Measurements from ENCODE around the gene GPR4. TPM values are rescaled to one million over a fixed set of nuclear protein-coding genes. Genes with fewer than 3 reads are reported as not detected.

Gene GPR4
- total RNA-seq, 1 experiment from 2014 or later = 0.07 TPM

- Mint-ChIP-seq H3K9me3 (peaks cover 0 to 6% of the 10 kb centered on the region in 2 experiments; a peak in 2 of 5 replicates), H3K4me1 (peaks cover 20 to 34% of the 10 kb centered on the region in 2 experiments), H3K4me3 (no peak overlapping the region), H3K27me3 (ENCODE audit: low read depth) (peaks cover 69% of the 10 kb centered on the region), H3K27ac (no peak overlapping the region), H3K36me3 (ENCODE audit: insufficient read depth in 1 of 3, low read depth in 3 of 3) (no peaks in the 10 kb centered on the region)
- DNase-seq = no peak
- Histone ChIP-seq H3K79me1 (ENCODE audit: insufficient read depth, low read depth, low read length, poor library complexity, severe bottlenecking) (no peaks in the 10 kb centered on the region), H3K4me1 (ENCODE audit: insufficient read depth, low read length) (no peaks in the 10 kb centered on the region), H3K9ac (ENCODE audit: extremely low read depth, insufficient read length, low read length) (no peak overlapping the region), H4K8ac (replicated peaks; ENCODE audit: insufficient read length, low read depth, low read length) (no peak overlapping the region), H2BK20ac (ENCODE audit: low read depth, low read length, poor library complexity, severe bottlenecking) (no peak overlapping the region), H3K27me3 (ENCODE audit: insufficient read depth, low read length) (peaks cover 9% of the 10 kb centered on the region; the same call in 1 of the 2 replicates), H3K79me2 (ENCODE audit: insufficient read depth, low read length) (no peaks in the 10 kb centered on the region), H4K91ac (ENCODE audit: insufficient read length, low read depth, low read length) (no peak overlapping the region), H2AFZ (ENCODE audit: low read length) (no peak overlapping the region), H2AK5ac (ENCODE audit: insufficient read length, low read length) (no peak overlapping the region), H4K20me1 (ENCODE audit: control insufficient read depth, insufficient read depth, insufficient read length) (no peaks in the 10 kb centered on the region), H2BK120ac (ENCODE audit: low read depth, low read length, poor library complexity, severe bottlenecking) (no peak overlapping the region), H2BK15ac (ENCODE audit: low read depth, low read length) (no peak overlapping the region), H4K5ac (ENCODE audit: insufficient read length, low read depth, low read length) (no peak overlapping the region), H3K14ac (ENCODE audit: insufficient read depth, low read length) (no peak overlapping the region), H3K56ac (ENCODE audit: insufficient read length, low read depth, low read length) (no peak overlapping the region), H3K4ac (ENCODE audit: low read depth, low read length) (no peak overlapping the region), H3K23ac (ENCODE audit: insufficient read length, low read depth, low read length) (no peak overlapping the region), H3K18ac (ENCODE audit: insufficient read length, low read depth, low read length) (no peak overlapping the region), H2BK12ac (ENCODE audit: insufficient read length, low read depth, low read length) (no peak overlapping the region), H3K4me2 (ENCODE audit: insufficient read depth, insufficient read length, low read length) (no peak overlapping the region), H3K9me3 (ENCODE audit: control insufficient read depth, low read depth, low read length) (no peaks in the 10 kb centered on the region), H3K23me2 (ENCODE audit: insufficient read length, low read depth, low read length, poor library complexity, severe bottlenecking) (no peaks in the 10 kb centered on the region), H3T11ph (ENCODE audit: low read length) (no peak overlapping the region), H3K27ac (ENCODE audit: insufficient read length, low read depth, low read length) (no peak overlapping the region), H2BK5ac (ENCODE audit: insufficient read length, low read length) (no peak overlapping the region)
- WGBS (ENCODE audit: extremely low coverage, insufficient read length, low lambda C conversion rate) = no CpG with 5 or more reads among the region's 1 CpG
- no peak for TF ChIP-seq CTCF (conservative IDR thresholded peaks at IDR 0.05)
Measured at GRCh38 chr19:45593520-45593919, 8.5 kb downstream of the GPR4 start.
